Nucleus accumbens (tissue), 56 donors: ENCODE data around the gene TMBIM4.

Experiments
- DNase-seq, 56 donors: peaks; one replicate each; lab custom pipeline; 2025; lab: John Stamatoyannopoulos, UW

Gene TMBIM4

GRCh38 chr12:66143868-66144267 lies 25.9 kb downstream of the TMBIM4 start:
- no peak for DNase-seq

- DNase-seq: no peak
Observed at GRCh38 chr12:66142826-66143225, 27.0 kb downstream of the TMBIM4 start.

GRCh38 chr12:66141299-66141698 lies 28.5 kb downstream of the TMBIM4 start:
- DNase-seq: no peak

- no peak for DNase-seq
Observed at GRCh38 chr12:66140731-66141130, 29.1 kb downstream of the TMBIM4 start.

GRCh38 chr12:66139328-66139727 lies 30.5 kb downstream of the TMBIM4 start:
- DNase-seq: no peak

GRCh38 chr12:66137937-66138336 lies 31.9 kb downstream of the TMBIM4 start:
- no peak for DNase-seq

GRCh38 chr12:66132408-66132807 lies 37.4 kb downstream of the TMBIM4 start:
- no peak for DNase-seq

- DNase-seq: no peak
Observed at GRCh38 chr12:66131067-66131688, 38.6 kb downstream of the TMBIM4 start.

GRCh38 chr12:66130267-66131066 lies 39.3 kb downstream of the TMBIM4 start, which contains the start of gene LLPH:
TSS of gene LLPH (minus strand) at chr12:66130750. CDS start at chr12:66129106, 1,644 bp downstream.
- DNase-seq: peak in 55 of 56 donors; percentile 28 to 94 (median 76)

- DNase-seq: peak in 1 of 56 donors; percentile 11
Observed at GRCh38 chr12:66129934-66130266, 39.9 kb downstream of the TMBIM4 start.

- DNase-seq: no peak
Observed at GRCh38 chr12:66127650-66128049, 42.1 kb downstream of the TMBIM4 start.

GRCh38 chr12:66120477-66120876 lies 49.3 kb downstream of the TMBIM4 start:
- no peak for DNase-seq

- no peak for DNase-seq
Observed at GRCh38 chr12:66119870-66120241, 49.9 kb downstream of the TMBIM4 start.

- no peak for DNase-seq
Observed at GRCh38 chr12:66119229-66119869, 50.4 kb downstream of the TMBIM4 start.

- DNase-seq: no peak
Observed at GRCh38 chr12:66118240-66118891, 51.4 kb downstream of the TMBIM4 start.

GRCh38 chr12:66117242-66117641 lies 52.6 kb downstream of the TMBIM4 start:
- no peak for DNase-seq

GRCh38 chr12:66115071-66115600 lies 54.7 kb downstream of the TMBIM4 start:
- DNase-seq: no peak

- DNase-seq: no peak
Observed at GRCh38 chr12:66113471-66113870, 56.3 kb downstream of the TMBIM4 start.

- no peak for DNase-seq
Observed at GRCh38 chr12:66111605-66112004, 58.2 kb downstream of the TMBIM4 start.

- DNase-seq: no peak
Observed at GRCh38 chr12:66109056-66109455, 60.7 kb downstream of the TMBIM4 start.

GRCh38 chr12:66108386-66108785 lies 61.4 kb downstream of the TMBIM4 start:
- DNase-seq: no peak
